MCF 10A (cell line): ENCODE measurements around the gene TGFBR1. TPM values are rescaled to one million over a fixed set of nuclear protein-coding genes. Genes with fewer than 3 reads are reported as not detected.

Source experiments
- BruUV-seq: library from RNA; stranded (reverse); fragments of 400-500 nt; replicated peaks from 2 replicates; lab custom pipeline; 2021; lab: Mats Ljungman, UMichigan
- CTCF ChIA-PET: fragments of 300-600 bp; sonication (Branson Sonifier 250); formaldehyde crosslinking; extraction: SDS; loops from one replicate; lab custom pipeline; 2021; ENCODE audit warnings: antibody characterized with exemption, inconsistent platforms; lab: Yijun Ruan, JAX
- POLR2A ChIA-PET: fragments of 300-600, 350-650 bp; sonication (Branson Sonifier 250); formaldehyde crosslinking; extraction: SDS; loops from one replicate; lab custom pipeline; 2020; ENCODE audit warnings: antibody characterized with exemption, inconsistent platforms; lab: Yijun Ruan, JAX
- DNase-seq: peaks from one replicate; pipeline ENCODE4 v3.0.0-alpha.2; 2018; ENCODE audit not compliant: unreplicated experiment
- H3K27ac Mint-ChIP-seq: one replicate; pipeline ENCODE4 v1.8.0; 2022; ENCODE audit warnings: mild to moderate bottlenecking, low read depth, mixed read lengths; ENCODE audit not compliant: unreplicated experiment
- H3K27me3 Mint-ChIP-seq: one replicate; pipeline ENCODE4 v1.8.0; 2022; ENCODE audit warnings: mixed read lengths; ENCODE audit not compliant: insufficient read depth, unreplicated experiment
- H3K36me3 Mint-ChIP-seq: one replicate; pipeline ENCODE4 v1.8.0; 2022; ENCODE audit warnings: mild to moderate bottlenecking, moderate library complexity, mixed read lengths; ENCODE audit not compliant: insufficient read depth, unreplicated experiment
- H3K4me1 Mint-ChIP-seq: one replicate; pipeline ENCODE4 v1.8.0; 2022; ENCODE audit warnings: mixed read lengths; ENCODE audit not compliant: insufficient read depth, unreplicated experiment
- H3K4me3 Mint-ChIP-seq: one replicate; pipeline ENCODE4 v1.8.0; 2022; ENCODE audit warnings: mild to moderate bottlenecking, moderate library complexity, mixed read lengths; ENCODE audit not compliant: unreplicated experiment
- H3K9me3 Mint-ChIP-seq: one replicate; pipeline ENCODE4 v1.8.0; 2022; ENCODE audit warnings: mixed read lengths; ENCODE audit not compliant: unreplicated experiment
- intact Hi-C: fragments of 100-400 bp; cut with micrococcal nuclease; formaldehyde crosslinking; loops from 2 replicates; pipeline ENCODE4 v1.14.1; 2022
- total RNA-seq: library from RNA; stranded (reverse); gene quantifications from 2 replicates; pipeline ENCODE4 v1.2.3, GENCODE V29; 2022
- TF ChIP-seq, protein P1 (sequence below): fragments of 200-600 bp; IDR thresholded peaks from one replicate; pipeline ENCODE4 v1.8.0; 2022; ENCODE audit warnings: antibody characterized with exemption, mild to moderate bottlenecking; ENCODE audit not compliant: unreplicated experiment

Gene TGFBR1
- total RNA-seq, 1 experiment from 2014 or later = 27.6 TPM

DNA sequence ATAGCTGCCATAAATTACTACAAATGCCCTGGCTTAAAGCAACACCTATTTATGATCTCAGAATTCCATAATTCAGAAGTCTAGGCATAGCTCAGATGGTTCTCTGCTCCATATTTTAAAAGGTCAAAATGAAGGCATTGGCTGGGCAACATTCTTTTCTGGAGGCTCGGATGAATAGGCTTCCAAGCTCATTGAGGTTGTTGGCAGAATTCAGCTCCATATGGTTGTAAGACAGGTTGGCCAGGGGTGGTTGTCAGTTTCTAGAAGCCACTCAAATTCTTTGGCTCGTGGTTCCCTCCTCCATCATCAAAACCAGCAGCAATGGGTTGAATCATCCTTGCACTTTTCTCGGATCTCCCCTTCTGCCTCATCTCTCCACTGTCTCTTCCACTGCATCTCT, 49.4 kb downstream of the TGFBR1 start:
- CTCF ChIA-PET = interaction anchor here (0.6 to 0.9 kb wide), 3 partner anchors 8 to 890 kb away, joined by 3 read pairs; no protein-coding TSS in a partner anchor
- no peak overlapping the region for H3K27ac Mint-ChIP-seq
- TF ChIP-seq, protein P1, sequence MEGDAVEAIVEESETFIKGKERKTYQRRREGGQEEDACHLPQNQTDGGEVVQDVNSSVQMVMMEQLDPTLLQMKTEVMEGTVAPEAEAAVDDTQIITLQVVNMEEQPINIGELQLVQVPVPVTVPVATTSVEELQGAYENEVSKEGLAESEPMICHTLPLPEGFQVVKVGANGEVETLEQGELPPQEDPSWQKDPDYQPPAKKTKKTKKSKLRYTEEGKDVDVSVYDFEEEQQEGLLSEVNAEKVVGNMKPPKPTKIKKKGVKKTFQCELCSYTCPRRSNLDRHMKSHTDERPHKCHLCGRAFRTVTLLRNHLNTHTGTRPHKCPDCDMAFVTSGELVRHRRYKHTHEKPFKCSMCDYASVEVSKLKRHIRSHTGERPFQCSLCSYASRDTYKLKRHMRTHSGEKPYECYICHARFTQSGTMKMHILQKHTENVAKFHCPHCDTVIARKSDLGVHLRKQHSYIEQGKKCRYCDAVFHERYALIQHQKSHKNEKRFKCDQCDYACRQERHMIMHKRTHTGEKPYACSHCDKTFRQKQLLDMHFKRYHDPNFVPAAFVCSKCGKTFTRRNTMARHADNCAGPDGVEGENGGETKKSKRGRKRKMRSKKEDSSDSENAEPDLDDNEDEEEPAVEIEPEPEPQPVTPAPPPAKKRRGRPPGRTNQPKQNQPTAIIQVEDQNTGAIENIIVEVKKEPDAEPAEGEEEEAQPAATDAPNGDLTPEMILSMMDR = no peak
- peaks cover 15% of the 10 kb centered on the region for H3K27me3 Mint-ChIP-seq
- intact Hi-C loops = no loop called here
- no TSS peak for BruUV-seq
- DNase-seq = no peak
- H3K36me3 Mint-ChIP-seq = peaks cover 4% of the 10 kb centered on the region
- POLR2A ChIA-PET = no interaction called here
- H3K9me3 Mint-ChIP-seq = no peaks in the 10 kb centered on the region
- H3K4me3 Mint-ChIP-seq = no peak overlapping the region
- no peaks in the 10 kb centered on the region for H3K4me1 Mint-ChIP-seq

DNA sequence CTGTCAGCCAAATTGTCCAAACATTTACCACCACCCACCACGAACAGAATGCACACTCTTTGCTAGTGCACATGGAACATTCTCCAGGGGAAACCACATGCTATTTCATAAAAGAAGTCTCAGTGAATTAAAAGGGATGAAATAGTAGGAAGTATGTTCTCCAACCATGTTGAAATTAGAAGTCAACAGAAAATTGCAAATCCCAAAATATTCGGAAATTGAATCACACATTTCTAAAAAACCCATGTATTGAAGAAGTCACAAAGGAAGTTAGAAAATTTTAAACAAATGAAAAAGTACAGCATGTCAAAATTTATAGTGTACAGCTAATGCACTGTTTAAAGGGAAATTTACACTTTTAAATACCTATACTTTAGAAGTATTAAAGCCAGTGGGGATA, 50.8 kb downstream of the TGFBR1 start:
- Mint-ChIP-seq H3K9me3 (no peaks in the 10 kb centered on the region), H3K36me3 (no peaks in the 10 kb centered on the region), H3K27me3 (peaks cover 25% of the 10 kb centered on the region), H3K4me1 (no peaks in the 10 kb centered on the region), H3K4me3 (no peak overlapping the region), H3K27ac (no peak overlapping the region)
- no peak for DNase-seq
- no TSS peak for BruUV-seq
- intact Hi-C loops = no loop called here
- TF ChIP-seq, protein P1 = no peak
- CTCF ChIA-PET = no interaction called here
- POLR2A ChIA-PET = no interaction called here

DNA sequence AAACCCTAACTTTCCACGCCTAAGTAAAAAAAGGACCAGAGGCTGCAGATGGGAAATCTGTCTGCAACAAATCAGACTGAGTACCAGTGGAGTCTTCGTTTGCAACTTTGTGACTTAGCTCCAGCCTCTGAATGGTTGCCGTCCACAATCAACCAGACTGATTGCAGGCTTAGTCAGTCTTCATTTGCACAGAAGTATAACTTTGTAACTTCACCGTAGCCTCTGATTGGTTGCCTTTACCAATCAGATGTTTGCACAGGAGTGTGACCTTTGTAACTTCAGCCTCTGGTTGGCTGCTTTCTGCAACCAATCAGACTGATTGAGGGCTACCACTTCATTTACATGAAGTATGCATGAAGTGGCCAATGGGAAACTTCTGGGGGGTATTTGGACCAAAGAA, 53.7 kb downstream of the TGFBR1 start:
- H3K9me3 Mint-ChIP-seq = no peaks in the 10 kb centered on the region
- no peaks in the 10 kb centered on the region for H3K36me3 Mint-ChIP-seq
- no peak overlapping the region for H3K4me3 Mint-ChIP-seq
- no peak overlapping the region for H3K27ac Mint-ChIP-seq
- peaks cover 25% of the 10 kb centered on the region for H3K27me3 Mint-ChIP-seq
- no peak for DNase-seq
- TF ChIP-seq, protein P1 = no peak
- ChIA-PET CTCF (interaction anchor here (0.7 to 1.4 kb wide), 4 partner anchors 16 to 160 kb away, joined by 3 to 5 read pairs (median 3); no protein-coding TSS in a partner anchor), POLR2A (interaction anchor here (0.6 kb wide), 1 partner anchor 299 kb away, joined by 3 read pairs; no protein-coding TSS in a partner anchor)
- BruUV-seq = no TSS peak
- intact Hi-C loops = no loop called here
- no peaks in the 10 kb centered on the region for H3K4me1 Mint-ChIP-seq

DNA sequence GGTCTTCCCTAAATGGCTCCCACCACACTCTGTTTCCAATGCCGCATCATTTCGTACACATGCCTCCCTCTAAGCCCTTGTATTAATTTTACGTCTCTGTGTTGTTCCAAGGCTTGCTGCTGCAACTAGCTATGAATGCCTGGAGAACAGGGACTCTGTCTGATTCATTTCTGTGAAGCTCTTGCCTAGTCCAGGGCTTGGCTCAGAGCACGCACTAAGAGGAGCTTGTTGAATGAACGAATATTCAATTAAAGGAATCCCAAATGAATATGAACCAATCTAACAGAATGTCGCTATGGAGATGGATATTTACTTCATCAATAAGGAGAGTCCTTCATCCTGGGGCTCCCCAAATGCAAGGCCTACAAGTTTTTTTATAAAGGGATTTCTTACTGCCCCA, 55.3 kb downstream of the TGFBR1 start:
- Mint-ChIP-seq H3K4me1 (no peaks in the 10 kb centered on the region), H3K9me3 (no peaks in the 10 kb centered on the region), H3K36me3 (no peaks in the 10 kb centered on the region), H3K27me3 (peaks cover 22% of the 10 kb centered on the region), H3K4me3 (no peak overlapping the region), H3K27ac (no peak overlapping the region)
- TF ChIP-seq, protein P1 = no peak
- no peak for DNase-seq
- BruUV-seq = no TSS peak
- ChIA-PET POLR2A (no interaction called here), CTCF (interaction anchor here (0.6 to 2.2 kb wide), 9 partner anchors 10 to 789 kb away, joined by 3 to 9 read pairs (median 3); no protein-coding TSS in a partner anchor)
- intact Hi-C loops = no loop called here
